AG09319 (cell line): ENCODE measurements around the gene NAALAD2.

Source experiments
- DNase-seq: peaks from one replicate; pipeline ENCODE4 v3.0.0-alpha.2; 2010; ENCODE audit warnings: low read depth; ENCODE audit errors: extremely low read depth
- CTCF ChIP-seq: IDR thresholded peaks from 2 replicates; pipeline ENCODE4 v1.5.1; 2011; ENCODE audit warnings: low read depth, mild to moderate bottlenecking, inconsistent platforms, low read length, moderate library complexity

NAALAD2 gene

GRCh38 chr11:90176069-90176468, 41.6 kb downstream of the NAALAD2 start:
- TF ChIP-seq CTCF: no peak
- no peak for DNase-seq

- no peak for TF ChIP-seq CTCF
- no peak for DNase-seq
Observed at GRCh38 chr11:90178751-90179150, 44.3 kb downstream of the NAALAD2 start.

- DNase-seq: no peak
- TF ChIP-seq CTCF: no peak
Observed at GRCh38 chr11:90179923-90180322, 45.5 kb downstream of the NAALAD2 start.

- no peak for TF ChIP-seq CTCF
Observed at GRCh38 chr11:90187839-90188238, 53.4 kb downstream of the NAALAD2 start.

GRCh38 chr11:90189011-90189410, 54.5 kb downstream of the NAALAD2 start:
- no peak for DNase-seq
- TF ChIP-seq CTCF: no peak

More at GRCh38 chr11:90187839-90188238, 53.4 kb downstream of the NAALAD2 start:
- DNase-seq: no peak

GRCh38 chr11:90192869-90193582, 58.6 kb downstream of the NAALAD2 start:
- no peak for TF ChIP-seq CTCF
- DNase-seq: no peak

- TF ChIP-seq CTCF: no peak
- peak; percentile 22 for DNase-seq
Observed at GRCh38 chr11:90197377-90197776, 62.9 kb downstream of the NAALAD2 start.
